ENCODE measurements around the gene TDG. TPM values are rescaled to one million over a fixed set of nuclear protein-coding genes. Genes with fewer than 3 reads are reported as not detected.
A peak's percentile ranks its signal among the peaks of the same experiment; 100 is the strongest.

The TDG gene
- total RNA-seq, 2 donors from 2014 or later, result 10.2 to 13.7 TPM

DNA sequence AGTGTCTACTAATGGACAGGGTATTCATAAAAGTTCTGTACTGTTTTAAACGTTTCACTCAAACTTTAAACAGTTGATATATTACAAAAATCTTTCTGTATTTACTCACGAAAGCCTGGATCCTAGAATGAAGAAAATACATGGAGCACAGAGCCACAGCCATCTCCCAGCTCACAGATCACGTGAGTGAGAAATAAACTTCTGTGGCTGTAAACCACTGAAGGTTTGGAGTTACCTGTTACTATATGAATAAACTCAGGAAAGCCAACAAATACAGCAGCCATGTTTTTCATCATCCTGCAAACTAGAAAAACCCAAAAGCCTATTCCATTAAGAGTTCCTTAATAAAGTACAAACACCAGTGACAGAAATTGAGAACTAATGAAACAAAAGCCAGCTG is 867 bp upstream of the TDG start:
- Histone ChIP-seq H3K4me3 (peak overlapping the region; percentile 88 to 96), H3K27me3 (no peaks in the 10 kb centered on the region), H3K9me3 (no peaks in the 10 kb centered on the region), H3K4me1 (peaks cover 0 to 40% of the 10 kb centered on the region in 2 donors), H3K27ac (peak overlapping the region; percentile 97 to 98), H3K36me3 (no peaks in the 10 kb centered on the region)
- DNase-seq (ENCODE audit: low spot score), result no peak
- TF ChIP-seq, protein P1, sequence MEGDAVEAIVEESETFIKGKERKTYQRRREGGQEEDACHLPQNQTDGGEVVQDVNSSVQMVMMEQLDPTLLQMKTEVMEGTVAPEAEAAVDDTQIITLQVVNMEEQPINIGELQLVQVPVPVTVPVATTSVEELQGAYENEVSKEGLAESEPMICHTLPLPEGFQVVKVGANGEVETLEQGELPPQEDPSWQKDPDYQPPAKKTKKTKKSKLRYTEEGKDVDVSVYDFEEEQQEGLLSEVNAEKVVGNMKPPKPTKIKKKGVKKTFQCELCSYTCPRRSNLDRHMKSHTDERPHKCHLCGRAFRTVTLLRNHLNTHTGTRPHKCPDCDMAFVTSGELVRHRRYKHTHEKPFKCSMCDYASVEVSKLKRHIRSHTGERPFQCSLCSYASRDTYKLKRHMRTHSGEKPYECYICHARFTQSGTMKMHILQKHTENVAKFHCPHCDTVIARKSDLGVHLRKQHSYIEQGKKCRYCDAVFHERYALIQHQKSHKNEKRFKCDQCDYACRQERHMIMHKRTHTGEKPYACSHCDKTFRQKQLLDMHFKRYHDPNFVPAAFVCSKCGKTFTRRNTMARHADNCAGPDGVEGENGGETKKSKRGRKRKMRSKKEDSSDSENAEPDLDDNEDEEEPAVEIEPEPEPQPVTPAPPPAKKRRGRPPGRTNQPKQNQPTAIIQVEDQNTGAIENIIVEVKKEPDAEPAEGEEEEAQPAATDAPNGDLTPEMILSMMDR (IDR thresholded peaks at IDR 0.05), result no peak

DNA sequence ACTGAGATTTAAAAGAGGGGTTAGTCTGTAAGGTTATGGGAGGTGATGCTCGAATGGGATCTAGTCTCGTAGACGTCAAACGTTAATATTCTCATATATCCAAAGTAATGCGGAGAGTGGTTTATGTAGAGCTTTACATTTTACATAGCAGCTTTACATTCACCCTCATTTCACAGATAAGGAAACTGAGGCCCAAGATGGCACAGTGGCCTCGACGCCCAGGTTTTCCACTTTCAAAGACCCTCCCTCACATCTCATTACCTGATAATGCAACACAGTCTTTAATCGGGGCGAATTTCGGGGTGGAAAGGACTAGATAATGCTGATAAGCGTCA is 450 bp upstream of the TDG start:
- DNase-seq (ENCODE audit: low spot score), result no peak
- TF ChIP-seq, protein P1 (IDR thresholded peaks at IDR 0.05), result no peak
- Histone ChIP-seq H3K9me3 (no peaks in the 10 kb centered on the region), H3K4me1 (peaks cover 0 to 44% of the 10 kb centered on the region in 2 donors), H3K27me3 (no peaks in the 10 kb centered on the region), H3K27ac (peak overlapping the region; percentile 97 to 98), H3K36me3 (no peaks in the 10 kb centered on the region), H3K4me3 (peak overlapping the region; percentile 88 to 96)

DNA sequence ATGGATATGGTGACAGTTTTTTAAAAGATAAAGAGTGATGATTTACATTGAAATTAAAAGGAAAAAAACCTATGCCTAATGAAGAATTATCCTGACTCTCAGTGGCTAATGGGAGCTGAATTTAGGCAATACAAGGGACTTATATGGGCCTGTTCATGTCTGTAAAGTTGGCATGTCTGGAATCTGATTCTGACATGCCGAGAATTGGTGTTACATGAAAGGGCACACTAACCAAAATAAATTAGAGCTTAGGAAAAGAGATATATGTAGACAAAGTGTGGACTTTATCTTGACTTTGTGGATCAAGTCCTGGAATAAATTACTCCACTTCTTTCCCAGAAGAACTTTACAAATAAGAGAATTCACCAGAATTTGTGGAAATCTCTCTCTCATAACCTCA is 1.1 kb downstream of the TDG start:
- H3K27ac ChIP-seq, result peak overlapping the region; percentile 97 to 98
- H3K9me3 ChIP-seq, result no peaks in the 10 kb centered on the region
- H3K4me3 ChIP-seq, result peak overlapping the region; percentile 88 to 96
- no peaks in the 10 kb centered on the region for H3K36me3 ChIP-seq
- H3K4me1 ChIP-seq, result peaks cover 0 to 46% of the 10 kb centered on the region in 2 donors
- DNase-seq (ENCODE audit: low spot score), result no peak
- TF ChIP-seq, protein P1 (IDR thresholded peaks at IDR 0.05), result no peak
- no peaks in the 10 kb centered on the region for H3K27me3 ChIP-seq

DNA sequence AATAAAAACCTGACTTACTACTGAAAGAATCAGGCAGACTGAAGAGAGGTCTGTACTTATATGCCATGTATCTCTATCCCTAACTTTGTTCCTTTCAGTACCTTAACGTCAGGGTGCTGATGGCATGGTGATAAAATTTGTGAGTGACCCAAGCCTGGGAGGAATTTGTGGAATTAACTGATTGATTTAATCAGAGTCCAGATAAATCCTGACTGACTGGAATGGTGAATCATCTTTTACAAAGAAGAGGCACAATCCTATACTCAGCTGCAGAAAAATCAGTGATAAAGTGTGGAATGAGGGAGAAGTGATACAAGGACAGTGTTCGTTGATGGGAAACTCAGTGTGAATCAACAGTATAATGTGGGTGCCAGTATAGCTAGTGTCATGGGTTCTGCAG is 3.7 kb downstream of the TDG start:
- no peak for DNase-seq (ENCODE audit: low spot score)
- Histone ChIP-seq H3K27ac (no peak overlapping the region), H3K9me3 (no peaks in the 10 kb centered on the region), H3K36me3 (no peaks in the 10 kb centered on the region), H3K4me3 (no peak overlapping the region), H3K4me1 (peaks cover 0 to 41% of the 10 kb centered on the region in 2 donors), H3K27me3 (no peaks in the 10 kb centered on the region)
- TF ChIP-seq, protein P1 (IDR thresholded peaks at IDR 0.05), result no peak

DNA sequence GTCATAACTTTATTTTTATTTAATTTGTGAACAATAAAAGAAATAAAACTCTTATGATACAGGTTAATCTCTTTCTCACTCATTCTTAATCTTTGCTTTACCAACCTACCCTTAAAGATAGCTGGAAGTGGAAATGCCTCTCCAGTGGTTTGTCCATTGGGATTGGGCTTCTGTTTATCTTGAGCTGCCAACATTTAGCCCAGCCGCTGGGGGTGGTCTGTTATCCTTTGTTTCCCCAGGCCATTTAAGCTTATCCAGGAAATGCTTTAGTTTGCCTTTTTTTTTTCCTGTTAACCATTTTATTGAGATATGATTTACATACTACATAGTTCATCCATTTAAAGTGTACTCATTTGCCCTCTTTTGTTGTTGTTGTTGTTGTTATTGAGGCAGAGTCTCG is 8.2 kb downstream of the TDG start:
- H3K27me3 ChIP-seq, result no peaks in the 10 kb centered on the region
- H3K4me1 ChIP-seq, result peaks cover 0 to 15% of the 10 kb centered on the region in 2 donors
- TF ChIP-seq, protein P1 (IDR thresholded peaks at IDR 0.05), result no peak
- DNase-seq (ENCODE audit: low spot score), result no peak
- H3K9me3 ChIP-seq, result no peaks in the 10 kb centered on the region
- H3K27ac ChIP-seq, result no peak overlapping the region
- H3K4me3 ChIP-seq, result no peak overlapping the region
- H3K36me3 ChIP-seq, result peaks cover 20% of the 10 kb centered on the region

DNA sequence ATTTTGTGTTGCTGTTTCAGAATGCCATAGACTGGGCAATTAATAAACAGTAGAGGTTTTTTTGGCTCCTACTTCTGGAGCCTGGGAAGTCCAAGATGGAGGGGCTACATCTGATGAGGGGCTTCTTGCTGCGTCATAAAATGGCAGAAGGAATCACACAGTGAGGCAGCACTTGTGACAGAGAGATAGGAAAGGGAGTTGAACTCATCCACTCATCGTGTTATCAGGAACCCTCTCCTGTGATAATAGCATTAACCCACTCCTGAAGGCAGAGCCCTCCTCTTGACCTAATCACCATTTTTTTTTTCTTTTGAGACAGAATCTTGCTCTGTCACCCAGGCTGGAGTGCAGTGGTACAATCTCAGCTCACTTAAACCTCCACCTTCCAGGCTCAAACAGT is 9.7 kb downstream of the TDG start:
- H3K27ac ChIP-seq, result no peak overlapping the region
- peaks cover 20% of the 10 kb centered on the region for H3K36me3 ChIP-seq
- H3K9me3 ChIP-seq, result no peaks in the 10 kb centered on the region
- peaks cover 0 to under 1% of the 10 kb centered on the region in 2 donors for H3K4me1 ChIP-seq
- TF ChIP-seq, protein P1 (IDR thresholded peaks at IDR 0.05), result no peak
- H3K27me3 ChIP-seq, result no peaks in the 10 kb centered on the region
- no peak overlapping the region for H3K4me3 ChIP-seq
- no peak for DNase-seq (ENCODE audit: low spot score)

Data from right atrium auricular region (tissue), 2 donors.